DOHH2 (cell line): ENCODE measurements around the gene SLC2A10.

Experiments used
- H3F3A ChIP-seq: fragments of 200-600 bp; sonication (generic), shearing (Covaris generic); 2 replicates; pipeline ENCODE4 v1.6.0; 2016; ENCODE audit warnings: antibody characterized with exemption, mild to moderate bottlenecking; ENCODE audit not compliant: control insufficient read depth, insufficient read depth
- H3K27ac ChIP-seq: fragments of 200-600 bp; sonication (generic); 2 replicates; pipeline ENCODE4 v1.5.1; 2014; ENCODE audit warnings: low read depth, mild to moderate bottlenecking, low read length, moderate library complexity
- H3K27me3 ChIP-seq: fragments of 200-600 bp; sonication (generic); 2 replicates; pipeline ENCODE4 v1.6.1; 2014; ENCODE audit warnings: mild to moderate bottlenecking, low read length, mixed read lengths; ENCODE audit not compliant: control insufficient read depth
- H3K36me3 ChIP-seq: fragments of 200-600 bp; sonication (generic); 2 replicates; pipeline ENCODE4 v1.6.1; 2014; ENCODE audit warnings: mild to moderate bottlenecking, low read length, moderate library complexity, mixed read lengths; ENCODE audit not compliant: control insufficient read depth
- H3K4me1 ChIP-seq: fragments of 200-600 bp; sonication (generic); 2 replicates; pipeline ENCODE4 v1.6.1; 2014; ENCODE audit warnings: mild to moderate bottlenecking, low read length, mixed read lengths; ENCODE audit not compliant: control insufficient read depth
- H3K4me2 ChIP-seq: fragments of 200-600 bp; sonication (generic); 2 replicates; pipeline ENCODE4 v1.6.0; 2014; ENCODE audit warnings: mild to moderate bottlenecking, low read length, moderate library complexity
- H3K4me3 ChIP-seq: fragments of 200-600 bp; sonication (generic); 2 replicates; pipeline ENCODE4 v1.5.1; 2014; ENCODE audit warnings: mild to moderate bottlenecking, low read length, mixed read lengths
- H3K79me2 ChIP-seq: fragments of 200-600 bp; sonication (generic); 2 replicates; pipeline ENCODE4 v1.6.1; 2014; ENCODE audit warnings: mild to moderate bottlenecking, low read length, mixed read lengths; ENCODE audit not compliant: control insufficient read depth
- H3K9me2 ChIP-seq: fragments of 200-600 bp; sonication (generic); replicated peaks from 2 replicates; pipeline ENCODE4 v1.6.1; 2014; ENCODE audit warnings: mild to moderate bottlenecking, low read length, mixed read lengths; ENCODE audit not compliant: control insufficient read depth
- H3K9me3 ChIP-seq: fragments of 200-600 bp; sonication (generic); 2 replicates; pipeline ENCODE4 v1.6.1; 2014; ENCODE audit warnings: antibody characterized with exemption, low read length, mixed read lengths; ENCODE audit not compliant: control insufficient read depth, insufficient read depth
- H4K20me1 ChIP-seq: fragments of 200-600 bp; sonication (generic); 2 replicates; pipeline ENCODE4 v1.6.0; 2014; ENCODE audit warnings: low read depth, mild to moderate bottlenecking, antibody characterized with exemption, low read length, moderate library complexity; ENCODE audit not compliant: control insufficient read depth, insufficient read depth
- CTCF ChIP-seq: fragments of 200-600 bp; sonication (generic); IDR thresholded peaks from one replicate; pipeline ENCODE4 v1.5.1; 2014; ENCODE audit warnings: antibody characterized with exemption, mild to moderate bottlenecking, low read depth, low read length; ENCODE audit not compliant: poor library complexity, severe bottlenecking
- EZH2phosphoT487 ChIP-seq: fragments of 200-600 bp; sonication (generic); IDR thresholded peaks from 2 replicates; pipeline ENCODE4 v1.6.1; 2017; ENCODE audit warnings: borderline replicate concordance, mild to moderate bottlenecking, antibody characterized with exemption, low read length, moderate library complexity, mixed read lengths

The SLC2A10 gene

GRCh38 chr20:46681032-46681854 is 28.2 kb upstream of the SLC2A10 start:
- H4K20me1 ChIP-seq: peaks cover 5% of the 10 kb centered on the region; the same call in 1 of the 2 replicates
- peaks cover 9% of the 10 kb centered on the region for H3F3A ChIP-seq
- no peaks in the 10 kb centered on the region for H3K9me2 ChIP-seq
- H3K4me2 ChIP-seq: no peak overlapping the region
- H3K27me3 ChIP-seq: no peaks in the 10 kb centered on the region
- no peak overlapping the region for H3K27ac ChIP-seq
- no peaks in the 10 kb centered on the region for H3K9me3 ChIP-seq
- H3K4me1 ChIP-seq: peaks cover 7% of the 10 kb centered on the region; the same call in 1 of the 2 replicates
- TF ChIP-seq CTCF (peak; percentile 85), EZH2phosphoT487 (no peak)
- peaks cover 29% of the 10 kb centered on the region for H3K79me2 ChIP-seq
- no peak overlapping the region for H3K4me3 ChIP-seq
- H3K36me3 ChIP-seq: peaks cover 25% of the 10 kb centered on the region

- no peaks in the 10 kb centered on the region for H3K9me2 ChIP-seq
- no peak overlapping the region for H3K27ac ChIP-seq
- no peak overlapping the region for H3K4me3 ChIP-seq
- peaks cover 35% of the 10 kb centered on the region for H3K36me3 ChIP-seq
- H3K79me2 ChIP-seq: peaks cover 39% of the 10 kb centered on the region
- peaks cover 13% of the 10 kb centered on the region; the same call in 1 of the 2 replicates for H4K20me1 ChIP-seq
- no peaks in the 10 kb centered on the region for H3K9me3 ChIP-seq
- H3K4me1 ChIP-seq: peaks cover 17% of the 10 kb centered on the region
- no peak overlapping the region for H3K4me2 ChIP-seq
- H3F3A ChIP-seq: peaks cover 12% of the 10 kb centered on the region
- no peaks in the 10 kb centered on the region for H3K27me3 ChIP-seq
- no peak for TF ChIP-seq EZH2phosphoT487
- no peak for TF ChIP-seq CTCF
Measured at GRCh38 chr20:46682063-46682821, 27.2 kb upstream of the SLC2A10 start.

- H4K20me1 ChIP-seq: peaks cover 20% of the 10 kb centered on the region; the same call in 1 of the 2 replicates
- no peak for TF ChIP-seq EZH2phosphoT487
- no peak for TF ChIP-seq CTCF
- no peak overlapping the region for H3K4me3 ChIP-seq
- H3F3A ChIP-seq: peaks cover 12% of the 10 kb centered on the region
- no peaks in the 10 kb centered on the region for H3K27me3 ChIP-seq
- H3K4me2 ChIP-seq: no peak overlapping the region
- peaks cover 25% of the 10 kb centered on the region for H3K4me1 ChIP-seq
- H3K36me3 ChIP-seq: peaks cover 43% of the 10 kb centered on the region
- H3K79me2 ChIP-seq: peaks cover 48% of the 10 kb centered on the region
- no peaks in the 10 kb centered on the region for H3K9me2 ChIP-seq
- H3K9me3 ChIP-seq: no peaks in the 10 kb centered on the region
- no peak overlapping the region for H3K27ac ChIP-seq
Measured at GRCh38 chr20:46683011-46683667, 26.3 kb upstream of the SLC2A10 start.
